ENCODE results near the gene RUBCN.
"Not testable (repeated sequence)": the region's sequence is repeated elsewhere in the genome, so short reads cannot be mapped to it uniquely, and the experiment has no call there.

The RUBCN gene

GRCh38 chr3:197659701-197660100, 77.0 kb downstream of the RUBCN start:
- DNase-seq (ENCODE audit: low read depth in 1 of 2, low spot score in 1 of 2), result not testable (repeated sequence)

- not testable (repeated sequence) for DNase-seq (ENCODE audit: low read depth in 1 of 2, low spot score in 1 of 2)
Observed at GRCh38 chr3:197659144-197659543, 77.6 kb downstream of the RUBCN start.

GRCh38 chr3:197658706-197659105, 78.0 kb downstream of the RUBCN start:
- DNase-seq (ENCODE audit: low read depth in 1 of 2, low spot score in 1 of 2), result not testable (repeated sequence)

GRCh38 chr3:197657541-197658292, 79.0 kb downstream of the RUBCN start:
- not testable (repeated sequence) for DNase-seq (ENCODE audit: low read depth in 1 of 2, low spot score in 1 of 2)

GRCh38 chr3:197656960-197657359, 79.7 kb downstream of the RUBCN start:
- not testable (repeated sequence) for DNase-seq (ENCODE audit: low read depth in 1 of 2, low spot score in 1 of 2)

GRCh38 chr3:197656129-197656528, 80.6 kb downstream of the RUBCN start:
- not testable (repeated sequence) for DNase-seq (ENCODE audit: low read depth in 1 of 2, low spot score in 1 of 2)

- DNase-seq (ENCODE audit: low read depth in 1 of 2, low spot score in 1 of 2), result not testable (repeated sequence)
Observed at GRCh38 chr3:197654998-197655330, 81.7 kb downstream of the RUBCN start.

GRCh38 chr3:197654090-197654997, 82.4 kb downstream of the RUBCN start:
- DNase-seq (ENCODE audit: low read depth in 1 of 2, low spot score in 1 of 2), result peak in 1 of 2 donors; percentile 24

- not testable (repeated sequence) for DNase-seq (ENCODE audit: low read depth in 1 of 2, low spot score in 1 of 2)
Observed at GRCh38 chr3:197652860-197653259, 83.8 kb downstream of the RUBCN start.

GRCh38 chr3:197647649-197648048, 89.1 kb downstream of the RUBCN start:
- not testable (repeated sequence) for DNase-seq (ENCODE audit: low read depth in 1 of 2, low spot score in 1 of 2)

- DNase-seq (ENCODE audit: low read depth in 1 of 2, low spot score in 1 of 2), result not testable (repeated sequence)
Observed at GRCh38 chr3:197647191-197647590, 89.5 kb downstream of the RUBCN start.

GRCh38 chr3:197646294-197646693, 90.4 kb downstream of the RUBCN start:
- DNase-seq (ENCODE audit: low read depth in 1 of 2, low spot score in 1 of 2), result not testable (repeated sequence)

- DNase-seq (ENCODE audit: low read depth in 1 of 2, low spot score in 1 of 2), result not testable (repeated sequence)
Observed at GRCh38 chr3:197637556-197637955, 99.1 kb downstream of the RUBCN start.

GRCh38 chr3:197631989-197632388, 104.7 kb downstream of the RUBCN start:
- not testable (repeated sequence) for DNase-seq (ENCODE audit: low read depth in 1 of 2, low spot score in 1 of 2)

- DNase-seq (ENCODE audit: low read depth in 1 of 2, low spot score in 1 of 2), result not testable (repeated sequence)
Observed at GRCh38 chr3:197630766-197631165, 105.9 kb downstream of the RUBCN start.

GRCh38 chr3:197629286-197629685, 107.4 kb downstream of the RUBCN start:
- DNase-seq (ENCODE audit: low read depth in 1 of 2, low spot score in 1 of 2), result not testable (repeated sequence)

- DNase-seq (ENCODE audit: low read depth in 1 of 2, low spot score in 1 of 2), result peak; percentile 68 to 85
Observed at GRCh38 chr3:197627772-197628523, 108.8 kb downstream of the RUBCN start.

- DNase-seq (ENCODE audit: low read depth in 1 of 2, low spot score in 1 of 2), result not testable (repeated sequence)
Observed at GRCh38 chr3:197627158-197627771, 109.4 kb downstream of the RUBCN start.

GRCh38 chr3:197626404-197627157, 110.1 kb downstream of the RUBCN start:
- DNase-seq (ENCODE audit: low read depth in 1 of 2, low spot score in 1 of 2), result not testable (repeated sequence)

- not testable (repeated sequence) for DNase-seq (ENCODE audit: low read depth in 1 of 2, low spot score in 1 of 2)
Observed at GRCh38 chr3:197621478-197621877, 115.2 kb downstream of the RUBCN start.

Measured in activated T-helper 1 cell treated with anti-CD3 and anti-CD28 coated beads, Interleukin-2, amount 50 U/mL, for 16 hours (primary cell).